Trophoblast cell (in vitro differentiated cells and primary cell): ENCODE data around the gene TXNRD3.

Experiments
- DNase-seq, 2 donors: peaks; one replicate each; pipeline ENCODE4 v3.0.0-alpha.2; 2016
- H2AFZ ChIP-seq: 2 replicates; pipeline ENCODE4 v1.6.1; 2013; ENCODE audit warnings: low read length, moderate library complexity, mild to moderate bottlenecking; ENCODE audit not compliant: insufficient read depth, poor library complexity
- H2AK5ac ChIP-seq: 2 replicates; pipeline ENCODE4 v1.6.1; 2013; ENCODE audit warnings: mild to moderate bottlenecking, low read length
- H2BK120ac ChIP-seq: 2 replicates; pipeline ENCODE4 v1.6.1; 2013; ENCODE audit warnings: low read length, mild to moderate bottlenecking, moderate library complexity; ENCODE audit not compliant: insufficient read depth, poor library complexity
- H2BK12ac ChIP-seq: 2 replicates; pipeline ENCODE4 v1.6.1; 2013; ENCODE audit warnings: mild to moderate bottlenecking, low read length, moderate library complexity
- H2BK5ac ChIP-seq: 2 replicates; pipeline ENCODE4 v1.6.1; 2013; ENCODE audit warnings: low read length, low read depth, moderate library complexity, mild to moderate bottlenecking; ENCODE audit not compliant: poor library complexity
- H3K14ac ChIP-seq: 2 replicates; pipeline ENCODE4 v1.6.1; 2013; ENCODE audit warnings: mild to moderate bottlenecking, low read length
- H3K18ac ChIP-seq: 2 replicates; pipeline ENCODE4 v1.6.1; 2013; ENCODE audit warnings: mild to moderate bottlenecking, low read length
- H3K23ac ChIP-seq: 2 replicates; pipeline ENCODE4 v1.6.1; 2013; ENCODE audit warnings: low read length
- H3K27ac ChIP-seq: 2 replicates; pipeline ENCODE4 v1.5.1; 2013; ENCODE audit warnings: low read depth, mild to moderate bottlenecking, inconsistent platforms, low read length, moderate library complexity
- H3K27me3 ChIP-seq: 2 replicates; pipeline ENCODE4 v1.6.1; 2013; ENCODE audit warnings: inconsistent platforms, mild to moderate bottlenecking, low read length, moderate library complexity; ENCODE audit not compliant: insufficient read depth
- H3K36me3 ChIP-seq, 2 experiments: 1 replicate in 1 of 2; 2 replicates in 1 of 2; pipeline ENCODE4 v1.6.1; 2013; ENCODE audit warnings: low read length in 2 of 2, mild to moderate bottlenecking in 2 of 2, moderate library complexity in 1 of 2; ENCODE audit not compliant: insufficient read depth in 2 of 2, control insufficient read depth in 1 of 2
- H3K4ac ChIP-seq: 2 replicates; pipeline ENCODE4 v1.6.1; 2013; ENCODE audit warnings: low read depth, mild to moderate bottlenecking, low read length, moderate library complexity
- H3K4me1 ChIP-seq, 2 experiments: 1 replicate in 1 of 2; 2 replicates in 1 of 2; pipeline ENCODE4 v1.6.1; 2013; ENCODE audit warnings: low read length in 2 of 2, mild to moderate bottlenecking in 2 of 2, moderate library complexity in 1 of 2; ENCODE audit not compliant: insufficient read depth in 2 of 2, control insufficient read depth in 1 of 2
- H3K4me2 ChIP-seq: 2 replicates; pipeline ENCODE4 v1.6.1; 2013; ENCODE audit warnings: inconsistent platforms, mild to moderate bottlenecking, low read length, moderate library complexity
- H3K4me3 ChIP-seq: 2 replicates; pipeline ENCODE4 v1.5.1; 2013; ENCODE audit warnings: mild to moderate bottlenecking, low read depth, low read length, inconsistent platforms
- H3K79me1 ChIP-seq: one replicate; pipeline ENCODE4 v1.6.1; 2013; ENCODE audit warnings: low read length
- H3K79me2 ChIP-seq: 2 replicates; pipeline ENCODE4 v1.6.1; 2013; ENCODE audit warnings: low read length, mild to moderate bottlenecking; ENCODE audit not compliant: control insufficient read depth, insufficient read depth, poor library complexity
- H3K9ac ChIP-seq: 2 replicates; pipeline ENCODE4 v1.6.1; 2013; ENCODE audit warnings: mild to moderate bottlenecking, low read length
- H3K9me3 ChIP-seq: 2 replicates; pipeline ENCODE4 v1.6.1; 2013; ENCODE audit warnings: low read depth, mild to moderate bottlenecking, control low read depth, inconsistent platforms, low read length; ENCODE audit not compliant: insufficient read depth
- H4K12ac ChIP-seq: 2 replicates; pipeline ENCODE4 v1.6.1; 2013; ENCODE audit warnings: low read depth, mild to moderate bottlenecking, low read length, moderate library complexity
- H4K8ac ChIP-seq: 2 replicates; pipeline ENCODE4 v1.6.1; 2013; ENCODE audit warnings: low read depth, mild to moderate bottlenecking, low read length, moderate library complexity
- H4K91ac ChIP-seq: one replicate; pipeline ENCODE4 v1.6.1; 2013; ENCODE audit warnings: low read depth, mild to moderate bottlenecking, low read length, moderate library complexity
- WGBS: extraction: QIAGEN DNeasy Blood & Tissue Kit; methylation state at CpG from one replicate; pipeline ENCODE4 v1.1.7; 2013; ENCODE audit warnings: missing lambda C conversion rate; ENCODE audit not compliant: insufficient read length, insufficient coverage; ENCODE audit errors: extremely low coverage; 5-methylcytosine and 5-hydroxymethylcytosine counted together

Gene TXNRD3

DNA sequence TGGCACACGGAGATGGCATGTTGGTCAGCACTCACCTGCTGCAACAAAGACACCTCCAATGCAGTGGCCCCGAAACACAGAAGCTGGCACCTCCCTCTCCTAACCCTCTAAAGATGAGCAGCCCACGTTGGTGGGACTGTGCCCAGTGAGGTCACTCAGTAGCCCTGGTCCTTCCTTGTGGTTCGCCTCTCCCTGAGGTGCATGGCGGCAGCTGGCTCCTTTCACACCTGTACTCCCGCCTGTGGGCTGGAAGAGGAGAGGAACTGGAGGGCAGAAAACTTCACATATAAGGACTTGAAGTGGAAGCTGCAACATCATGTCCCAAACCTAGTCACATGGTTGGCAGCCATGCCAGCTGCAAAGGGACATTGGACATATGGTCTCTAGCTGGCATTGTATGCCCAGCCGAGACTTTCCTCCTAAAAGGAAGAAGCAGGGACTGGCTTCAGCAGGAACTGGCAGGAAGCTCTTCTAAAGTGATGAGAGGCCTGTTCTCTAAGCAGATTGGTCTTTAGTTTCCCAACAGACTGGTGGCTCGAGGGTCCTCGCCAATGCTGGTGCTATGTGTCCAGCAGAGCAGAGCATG is 85.4 kb downstream of the TXNRD3 start:
- Histone ChIP-seq H2AFZ (no peak overlapping the region), H3K36me3 (no peaks in the 10 kb centered on the region), H3K4me1 (no peaks in the 10 kb centered on the region), H3K18ac (no peak overlapping the region), H3K4me2 (no peak overlapping the region), H3K27me3 (no peaks in the 10 kb centered on the region), H2BK120ac (no peak overlapping the region), H3K4ac (no peak overlapping the region), H3K79me2 (no peaks in the 10 kb centered on the region), H4K12ac (no peak overlapping the region), H2BK12ac (no peak overlapping the region), H2AK5ac (no peak overlapping the region), H3K9me3 (no peaks in the 10 kb centered on the region), H3K14ac (no peak overlapping the region), H4K91ac (no peak overlapping the region), H3K27ac (no peak overlapping the region), H2BK5ac (no peak overlapping the region), H3K9ac (no peak overlapping the region), H4K8ac (no peak overlapping the region), H3K79me1 (no peaks in the 10 kb centered on the region), H3K4me3 (no peak overlapping the region), H3K23ac (no peak overlapping the region)
- no peak for DNase-seq
- no CpG with 5 or more reads among the region's 9 CpGs for WGBS

DNA sequence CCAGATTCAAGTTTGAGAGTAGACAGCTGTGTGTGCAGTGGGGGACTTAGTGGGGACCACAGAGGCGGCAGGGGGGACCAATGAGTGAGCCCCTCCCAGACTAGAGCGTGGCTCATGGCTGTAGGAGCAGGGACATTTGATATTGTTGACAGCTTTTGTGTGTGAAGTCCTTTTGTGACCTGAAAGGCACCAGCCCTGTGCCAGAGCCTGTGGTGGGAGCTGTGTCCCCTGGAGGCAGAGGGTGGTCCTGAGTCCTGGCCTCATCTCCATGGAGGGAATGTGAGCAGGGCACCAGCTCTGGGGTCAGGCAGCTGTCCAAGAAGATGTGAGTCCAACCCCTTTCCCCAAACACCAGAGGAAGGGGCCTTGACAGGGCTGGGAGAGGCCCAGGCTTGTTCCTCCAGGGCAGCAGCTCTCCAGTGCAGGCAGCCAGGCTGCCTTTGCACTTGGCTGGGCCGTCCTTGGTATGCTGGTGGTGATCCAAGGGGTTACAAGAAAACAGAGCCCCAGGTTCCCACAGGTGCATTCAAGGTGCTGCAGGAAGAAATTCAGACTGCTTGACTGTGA is 86.1 kb downstream of the TXNRD3 start:
- no peak overlapping the region for H3K14ac ChIP-seq
- no peak overlapping the region for H3K18ac ChIP-seq
- no peaks in the 10 kb centered on the region for H3K79me2 ChIP-seq
- no peak overlapping the region for H3K9ac ChIP-seq
- DNase-seq = no peak
- no CpG with 5 or more reads among the region's 3 CpGs for WGBS
- H4K91ac ChIP-seq = no peak overlapping the region
- H2BK12ac ChIP-seq = no peak overlapping the region
- H3K79me1 ChIP-seq = no peaks in the 10 kb centered on the region
- H3K4me2 ChIP-seq = no peak overlapping the region
- no peak overlapping the region for H3K23ac ChIP-seq
- H4K8ac ChIP-seq = no peak overlapping the region
- no peak overlapping the region for H2AK5ac ChIP-seq
- no peak overlapping the region for H3K4me3 ChIP-seq
- H2BK120ac ChIP-seq = no peak overlapping the region
- no peak overlapping the region for H2AFZ ChIP-seq
- H3K27me3 ChIP-seq = no peaks in the 10 kb centered on the region
- no peak overlapping the region for H2BK5ac ChIP-seq
- no peaks in the 10 kb centered on the region for H3K36me3 ChIP-seq
- H3K9me3 ChIP-seq = no peaks in the 10 kb centered on the region
- no peak overlapping the region for H4K12ac ChIP-seq
- no peak overlapping the region for H3K4ac ChIP-seq
- no peak overlapping the region for H3K27ac ChIP-seq
- no peaks in the 10 kb centered on the region for H3K4me1 ChIP-seq

DNA sequence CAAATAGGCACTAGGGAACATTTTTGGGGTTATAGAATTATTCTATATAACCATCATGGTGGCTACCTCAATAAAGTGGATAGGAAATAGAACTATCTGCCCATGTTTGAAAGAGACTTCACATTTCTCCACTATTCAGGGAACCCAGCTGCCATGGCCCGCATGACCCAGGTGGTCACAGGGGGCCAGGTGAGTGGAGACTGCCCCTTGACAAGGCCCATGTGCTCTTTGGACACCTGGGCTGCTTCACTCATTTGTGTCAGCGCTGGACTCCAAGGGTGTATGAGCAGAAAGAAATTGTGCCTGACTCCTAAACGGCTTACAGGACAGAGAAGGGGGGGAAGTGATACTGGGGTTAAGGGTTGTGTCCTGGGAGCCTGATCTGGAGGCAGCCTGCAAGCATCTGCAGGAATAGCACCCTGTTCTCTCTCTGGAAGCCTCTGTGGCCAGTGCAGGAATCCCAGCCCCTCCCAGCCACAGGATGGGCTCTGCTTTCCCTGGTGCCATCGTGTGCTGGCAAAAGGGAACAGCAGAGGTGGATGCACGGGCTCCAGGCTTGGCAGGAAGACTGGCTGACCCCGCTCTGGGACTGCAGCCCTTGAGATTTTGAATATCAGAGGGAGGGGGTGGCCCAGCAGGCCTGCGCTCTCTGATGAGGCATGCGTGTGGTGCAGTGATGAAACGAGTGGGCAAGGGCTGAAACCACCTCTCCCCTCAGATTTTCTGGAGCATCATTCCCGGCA is 87.1 kb downstream of the TXNRD3 start:
- H3K9me3 ChIP-seq = no peaks in the 10 kb centered on the region

DNA sequence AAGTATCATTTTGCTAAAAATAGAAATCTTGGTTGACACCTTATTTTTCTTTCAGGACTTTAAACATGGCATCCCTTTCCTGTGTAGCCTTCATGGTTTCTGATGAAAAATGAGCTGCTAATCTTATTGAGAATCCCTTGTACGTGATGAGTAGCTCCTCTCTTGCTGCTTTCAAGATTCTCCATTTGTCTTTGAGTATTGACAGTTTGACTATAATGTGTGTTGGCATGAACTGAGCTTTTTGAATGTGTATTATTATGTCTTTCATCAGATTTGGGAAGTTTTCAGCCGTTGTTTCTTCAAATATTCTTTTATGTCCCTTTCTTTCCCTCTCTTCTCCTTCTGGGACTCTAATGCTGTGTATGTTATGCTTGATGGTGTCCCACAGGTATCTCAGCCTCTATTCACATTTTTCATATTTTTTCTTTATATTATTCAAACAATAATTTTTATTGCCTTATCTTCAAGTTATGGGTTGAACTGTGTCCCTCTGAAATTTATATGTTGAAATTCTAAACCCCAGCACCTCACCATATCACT is 92.1 kb downstream of the TXNRD3 start:
- Histone ChIP-seq H2BK5ac (no peak overlapping the region), H4K8ac (no peak overlapping the region), H3K14ac (no peak overlapping the region), H3K18ac (no peak overlapping the region), H3K4me2 (no peak overlapping the region), H4K12ac (no peak overlapping the region), H3K9me3 (no peaks in the 10 kb centered on the region), H2AFZ (no peak overlapping the region), H3K23ac (no peak overlapping the region), H3K36me3 (no peaks in the 10 kb centered on the region), H2AK5ac (no peak overlapping the region), H2BK12ac (no peak overlapping the region), H3K79me2 (no peaks in the 10 kb centered on the region), H3K27ac (no peak overlapping the region), H3K4me1 (no peaks in the 10 kb centered on the region), H2BK120ac (no peak overlapping the region), H3K27me3 (no peaks in the 10 kb centered on the region), H3K9ac (no peak overlapping the region), H3K4me3 (no peak overlapping the region), H4K91ac (no peak overlapping the region), H3K79me1 (no peaks in the 10 kb centered on the region), H3K4ac (no peak overlapping the region)
- no peak for DNase-seq
- WGBS = no CpG with 5 or more reads among the region's 2 CpGs

More for the DNA sequence above, 87.1 kb downstream of the TXNRD3 start:
- Histone ChIP-seq H3K4ac (no peak overlapping the region), H2BK12ac (no peak overlapping the region), H4K8ac (no peak overlapping the region), H2AK5ac (no peak overlapping the region), H2BK5ac (no peak overlapping the region), H3K23ac (no peak overlapping the region), H3K4me3 (no peak overlapping the region), H3K4me1 (no peaks in the 10 kb centered on the region), H3K14ac (no peak overlapping the region), H4K12ac (no peak overlapping the region), H3K36me3 (no peaks in the 10 kb centered on the region), H3K27me3 (no peaks in the 10 kb centered on the region), H3K18ac (no peak overlapping the region), H3K9ac (no peak overlapping the region), H3K79me1 (no peaks in the 10 kb centered on the region), H3K27ac (no peak overlapping the region), H2AFZ (no peak overlapping the region), H2BK120ac (no peak overlapping the region), H3K4me2 (no peak overlapping the region), H4K91ac (no peak overlapping the region), H3K79me2 (no peaks in the 10 kb centered on the region)
- no CpG with 5 or more reads among the region's 10 CpGs for WGBS
- DNase-seq = no peak
